Ascending aorta (tissue), 2 donors: ENCODE measurements around the gene GALNT9. TPM values are rescaled to one million over a fixed set of nuclear protein-coding genes. Genes with fewer than 3 reads are reported as not detected.
"Not testable (repeated sequence)": the region's sequence is repeated elsewhere in the genome, so short reads cannot be mapped to it uniquely, and the experiment has no call there.

Source experiments
- DNase-seq, 2 donors: peaks; one replicate each; pipeline ENCODE4 v3.0.0-alpha.2; 2019; ENCODE audit warnings: low spot score in 2 of 2
- H3K27ac ChIP-seq, 2 donors: fragments of 200-600 bp; sonication (generic); one replicate each; pipeline ENCODE4 v1.5.1; 2016 to 2017; ENCODE audit warnings: mild to moderate bottlenecking in 1 of 2
- H3K27me3 ChIP-seq: fragments of 200-600 bp; sonication (generic); one replicate; pipeline ENCODE4 v1.5.1; 2017
- H3K36me3 ChIP-seq, 2 donors: fragments of 200-600 bp; sonication (generic); one replicate each; pipeline ENCODE4 v1.5.1; 2016
- H3K4me1 ChIP-seq, 2 donors: fragments of 200-600 bp; sonication (generic); one replicate each; pipeline ENCODE4 v1.5.1; 2016 to 2017; ENCODE audit warnings: mild to moderate bottlenecking in 1 of 2
- H3K4me3 ChIP-seq, 2 donors: fragments of 200-600 bp; sonication (generic); one replicate each; pipeline ENCODE4 v1.5.1; 2016 to 2017; ENCODE audit warnings: mild to moderate bottlenecking in 1 of 2
- H3K9me3 ChIP-seq, 2 donors: fragments of 200-600 bp; sonication (generic); one replicate each; pipeline ENCODE4 v1.5.1; 2016
- CTCF ChIP-seq, 3 experiments: fragments of 200-600 bp in 2 of 3; fragments of 450-650 bp in 1 of 3; sonication (generic) in 2 of 3; IDR thresholded peaks; one replicate each; pipeline ENCODE4 v1.5.1; 2016 to 2019; ENCODE audit warnings: antibody characterized with exemption in 3 of 3, mild to moderate bottlenecking in 1 of 3, moderate library complexity in 1 of 3
- intact Hi-C: fragments of 100-400 bp; cut with DNase I; formaldehyde crosslinking; loops from one replicate; pipeline ENCODE4 v1.15.1; 2023
- total RNA-seq: library from RNA; depleted of rRNA; stranded (reverse); fragments of >200 nt; gene quantifications from one replicate; pipeline ENCODE4 v1.1.0, GENCODE V29; 2016

The GALNT9 gene
- total RNA-seq, 1 donor from 2014 or later: not detected

- TF ChIP-seq CTCF (IDR thresholded peaks at IDR 0.05): no peak
- no peaks in the 10 kb centered on the region for H3K4me1 ChIP-seq
- intact Hi-C loops: no loop called here
- H3K27me3 ChIP-seq: no peaks in the 10 kb centered on the region
- H3K27ac ChIP-seq: no peak overlapping the region
- H3K9me3 ChIP-seq: no peaks in the 10 kb centered on the region
- DNase-seq: no peak
- no peaks in the 10 kb centered on the region for H3K36me3 ChIP-seq
- H3K4me3 ChIP-seq: no peak overlapping the region
Observed at GRCh38 chr12:132360410-132360809, 31.0 kb upstream of the GALNT9 start.

- no peak overlapping the region for H3K4me3 ChIP-seq
- no peaks in the 10 kb centered on the region for H3K9me3 ChIP-seq
- H3K4me1 ChIP-seq: no peaks in the 10 kb centered on the region
- intact Hi-C loops: no loop called here
- no peaks in the 10 kb centered on the region for H3K27me3 ChIP-seq
- H3K36me3 ChIP-seq: no peaks in the 10 kb centered on the region
- no peak for TF ChIP-seq CTCF (IDR thresholded peaks at IDR 0.05)
- DNase-seq: no peak
- no peak overlapping the region for H3K27ac ChIP-seq
Observed at GRCh38 chr12:132359971-132360370, 30.6 kb upstream of the GALNT9 start.

GRCh38 chr12:132359551-132359950, 30.2 kb upstream of the GALNT9 start:
- Histone ChIP-seq H3K4me1 (no peaks in the 10 kb centered on the region), H3K9me3 (no peaks in the 10 kb centered on the region), H3K27me3 (no peaks in the 10 kb centered on the region), H3K36me3 (no peaks in the 10 kb centered on the region), H3K4me3 (no peak overlapping the region), H3K27ac (no peak overlapping the region)
- intact Hi-C loops: no loop called here
- DNase-seq: no peak
- no peak for TF ChIP-seq CTCF (IDR thresholded peaks at IDR 0.05)

GRCh38 chr12:132358241-132359225, 29.1 kb upstream of the GALNT9 start:
- intact Hi-C loops, H3K27me3 ChIP-seq, H3K4me1 ChIP-seq, H3K27ac ChIP-seq, DNase-seq, H3K36me3 ChIP-seq, H3K9me3 ChIP-seq, H3K4me3 ChIP-seq: not testable (repeated sequence)

GRCh38 chr12:132357623-132358186, 28.3 kb upstream of the GALNT9 start:
- Histone ChIP-seq H3K27ac (no peak overlapping the region), H3K9me3 (no peaks in the 10 kb centered on the region), H3K36me3 (no peaks in the 10 kb centered on the region), H3K4me3 (no peak overlapping the region), H3K27me3 (no peaks in the 10 kb centered on the region), H3K4me1 (no peaks in the 10 kb centered on the region)
- DNase-seq: no peak
- intact Hi-C loops: no loop called here
- TF ChIP-seq CTCF (IDR thresholded peaks at IDR 0.05): no peak
